Mesenchymal stem cell (in vitro differentiated cells and primary cell): ENCODE data around the gene UBE2L3.
"Not testable (repeated sequence)": the region's sequence is repeated elsewhere in the genome, so short reads cannot be mapped to it uniquely, and the experiment has no call there.

ENCODE experiments used
- DNase-seq: peaks from one replicate; pipeline ENCODE4 v3.0.0-alpha.2; 2013
- H2AFZ ChIP-seq: one replicate; pipeline ENCODE4 v1.6.1; 2013; ENCODE audit warnings: low read depth, mild to moderate bottlenecking, control low read depth, inconsistent platforms, low read length, moderate library complexity
- H2AK5ac ChIP-seq: 2 replicates; pipeline ENCODE4 v1.6.1; 2013; ENCODE audit warnings: low read length, moderate library complexity, mild to moderate bottlenecking, inconsistent platforms; ENCODE audit not compliant: severe bottlenecking
- H2BK120ac ChIP-seq: one replicate; pipeline ENCODE4 v1.6.1; 2013; ENCODE audit warnings: low read depth, mild to moderate bottlenecking, inconsistent platforms, low read length, moderate library complexity
- H2BK12ac ChIP-seq, 2 experiments: one replicate each; pipeline ENCODE4 v1.6.1; 2013; ENCODE audit warnings: inconsistent platforms in 2 of 2, low read length in 2 of 2, mild to moderate bottlenecking in 2 of 2, moderate library complexity in 2 of 2, control low read depth in 1 of 2
- H2BK15ac ChIP-seq: one replicate; pipeline ENCODE4 v1.6.1; 2013; ENCODE audit warnings: mild to moderate bottlenecking, low read depth, inconsistent platforms; ENCODE audit not compliant: poor library complexity, severe bottlenecking
- H2BK5ac ChIP-seq: 2 replicates; pipeline ENCODE4 v1.6.1; 2013; ENCODE audit warnings: low read depth, mild to moderate bottlenecking, low read length, control low read depth, inconsistent platforms; ENCODE audit not compliant: poor library complexity, severe bottlenecking
- H3K14ac ChIP-seq, 2 experiments: one replicate each; pipeline ENCODE4 v1.6.1; 2013; ENCODE audit warnings: inconsistent platforms in 2 of 2, low read length in 2 of 2, control low read depth in 1 of 2, mild to moderate bottlenecking in 1 of 2, moderate library complexity in 1 of 2
- H3K18ac ChIP-seq, 2 experiments: one replicate each; pipeline ENCODE4 v1.6.1; 2013; ENCODE audit warnings: inconsistent platforms in 2 of 2, low read length in 2 of 2, control low read depth in 1 of 2, low read depth in 1 of 2, mild to moderate bottlenecking in 1 of 2
- H3K23ac ChIP-seq, 2 experiments: one replicate each; pipeline ENCODE4 v1.6.1; 2013; ENCODE audit warnings: inconsistent platforms in 2 of 2, low read length in 2 of 2, mild to moderate bottlenecking in 2 of 2, moderate library complexity in 2 of 2, control low read depth in 1 of 2
- H3K27ac ChIP-seq: 2 replicates; pipeline ENCODE4 v1.5.1; 2013; ENCODE audit warnings: mild to moderate bottlenecking, moderate library complexity, low read length, control low read depth, inconsistent platforms; ENCODE audit not compliant: poor library complexity, severe bottlenecking
- H3K27me3 ChIP-seq, 2 experiments: 2 replicates each; pipeline versions ENCODE4 v1.6.1 to v1.7.0; 2013; ENCODE audit warnings: low read length in 2 of 2, mild to moderate bottlenecking in 2 of 2, moderate library complexity in 2 of 2, control low read depth in 1 of 2, inconsistent platforms in 1 of 2; ENCODE audit not compliant: control insufficient read depth in 1 of 2, insufficient read depth in 1 of 2
- H3K36me3 ChIP-seq, 2 experiments: 2 replicates each; pipeline versions ENCODE4 v1.6.1 to v1.7.0; 2013; ENCODE audit warnings: low read length in 2 of 2, control low read depth in 1 of 2, inconsistent platforms in 1 of 2, low read depth in 1 of 2, mild to moderate bottlenecking in 1 of 2; ENCODE audit not compliant: insufficient read depth in 2 of 2, control insufficient read depth in 1 of 2
- H3K4ac ChIP-seq, 2 experiments: one replicate each; pipeline ENCODE4 v1.6.1; 2013; ENCODE audit warnings: inconsistent platforms in 2 of 2, low read length in 2 of 2, mild to moderate bottlenecking in 2 of 2, moderate library complexity in 2 of 2, control low read depth in 1 of 2, low read depth in 1 of 2
- H3K4me1 ChIP-seq: 2 replicates; pipeline ENCODE4 v1.6.1; 2013; ENCODE audit warnings: low read depth, low read length, control low read depth; ENCODE audit not compliant: control insufficient read depth, insufficient read depth
- H3K4me2 ChIP-seq: 2 replicates; pipeline ENCODE4 v1.6.1; 2013; ENCODE audit warnings: low read length, mild to moderate bottlenecking, inconsistent platforms; ENCODE audit not compliant: poor library complexity, severe bottlenecking
- H3K4me3 ChIP-seq, 2 experiments: 2 replicates each; pipeline versions ENCODE4 v1.5.1 to v1.7.0; 2013; ENCODE audit warnings: low read length in 2 of 2, mild to moderate bottlenecking in 2 of 2, control low read depth in 1 of 2, low read depth in 1 of 2; ENCODE audit not compliant: insufficient read depth in 1 of 2
- H3K79me1 ChIP-seq: replicated peaks from 2 replicates; pipeline ENCODE4 v1.6.1; 2013; ENCODE audit warnings: mild to moderate bottlenecking, control low read depth, low read length, inconsistent platforms; ENCODE audit not compliant: poor library complexity, severe bottlenecking
- H3K9ac ChIP-seq: 2 replicates; pipeline ENCODE4 v1.7.0; 2013; ENCODE audit warnings: mild to moderate bottlenecking, low read length, moderate library complexity
- H3K9me3 ChIP-seq: 2 replicates; pipeline ENCODE4 v1.7.0; 2013; ENCODE audit warnings: mild to moderate bottlenecking, low read length; ENCODE audit not compliant: control insufficient read depth
- H4K8ac ChIP-seq: one replicate; pipeline ENCODE4 v1.6.1; 2013; ENCODE audit warnings: inconsistent platforms, mild to moderate bottlenecking, low read length, moderate library complexity
- H4K91ac ChIP-seq: one replicate; pipeline ENCODE4 v1.6.1; 2013; ENCODE audit warnings: mild to moderate bottlenecking, low read length, inconsistent platforms
- WGBS: methylation state at CpG from one replicate; pipeline ENCODE4 v1.1.7; 2013; ENCODE audit warnings: mixed read lengths; 5-methylcytosine and 5-hydroxymethylcytosine counted together

UBE2L3 gene

GRCh38 chr22:21532863-21533648, 34.5 kb upstream of the UBE2L3 start:
- H3K79me1 ChIP-seq, H3K27ac ChIP-seq, H2BK5ac ChIP-seq, H3K9ac ChIP-seq, H3K27me3 ChIP-seq, H3K4me1 ChIP-seq, H3K4ac ChIP-seq, H2AFZ ChIP-seq, H3K14ac ChIP-seq, H2BK12ac ChIP-seq, DNase-seq, H3K4me3 ChIP-seq, H3K36me3 ChIP-seq, H4K8ac ChIP-seq, H2BK15ac ChIP-seq, H3K23ac ChIP-seq, H3K18ac ChIP-seq, H4K91ac ChIP-seq, H2AK5ac ChIP-seq, H3K9me3 ChIP-seq, H3K4me2 ChIP-seq, H2BK120ac ChIP-seq: not testable (repeated sequence)
- no CpG with 5 or more reads among the region's 20 CpGs for WGBS

GRCh38 chr22:21539862-21540261, 27.7 kb upstream of the UBE2L3 start:
- H3K27me3 ChIP-seq, H2BK5ac ChIP-seq, H3K23ac ChIP-seq, H2BK12ac ChIP-seq, H3K18ac ChIP-seq, H2AFZ ChIP-seq, H3K14ac ChIP-seq, DNase-seq, H4K8ac ChIP-seq, H4K91ac ChIP-seq, H3K4me3 ChIP-seq, H3K9ac ChIP-seq, H3K4me2 ChIP-seq, H3K27ac ChIP-seq, H3K79me1 ChIP-seq, H2AK5ac ChIP-seq, H3K4ac ChIP-seq, H3K9me3 ChIP-seq, H2BK15ac ChIP-seq, H2BK120ac ChIP-seq, H3K36me3 ChIP-seq, H3K4me1 ChIP-seq: not testable (repeated sequence)
- WGBS = no CpG with 5 or more reads among the region's 7 CpGs

GRCh38 chr22:21544432-21545322, 22.8 kb upstream of the UBE2L3 start:
- H3K23ac ChIP-seq, H3K18ac ChIP-seq, H2BK15ac ChIP-seq, H4K91ac ChIP-seq, H3K36me3 ChIP-seq, H3K9me3 ChIP-seq, H3K9ac ChIP-seq, H3K4me2 ChIP-seq, H2AFZ ChIP-seq, H4K8ac ChIP-seq, H3K27me3 ChIP-seq, H3K27ac ChIP-seq, H3K4ac ChIP-seq, H2BK12ac ChIP-seq, H2AK5ac ChIP-seq, H3K14ac ChIP-seq, DNase-seq, H3K79me1 ChIP-seq, H2BK120ac ChIP-seq, H3K4me3 ChIP-seq, H3K4me1 ChIP-seq, H2BK5ac ChIP-seq: not testable (repeated sequence)
- WGBS = no CpG with 5 or more reads among the region's 17 CpGs

GRCh38 chr22:21549558-21549957, 18.0 kb upstream of the UBE2L3 start:
- not testable (repeated sequence) for H2BK120ac ChIP-seq, H3K27ac ChIP-seq, H3K18ac ChIP-seq, H3K4me1 ChIP-seq, H3K4me3 ChIP-seq, H3K4me2 ChIP-seq, H2AK5ac ChIP-seq, H3K79me1 ChIP-seq, H4K8ac ChIP-seq, H3K23ac ChIP-seq, H3K27me3 ChIP-seq, H2BK15ac ChIP-seq, DNase-seq, H3K14ac ChIP-seq, H3K9me3 ChIP-seq, H2AFZ ChIP-seq, H3K36me3 ChIP-seq, H4K91ac ChIP-seq, H2BK5ac ChIP-seq, H3K9ac ChIP-seq, H3K4ac ChIP-seq, H2BK12ac ChIP-seq
- WGBS = no CpG with 5 or more reads among the region's 38 CpGs
